A673 (cell line): ENCODE data around the gene MEI4. TPM values are rescaled to one million over a fixed set of nuclear protein-coding genes. Genes with fewer than 3 reads are reported as not detected.

Source experiments
- BruUV-seq: library from RNA; stranded (reverse); fragments of 400-500 nt; replicated peaks from 2 replicates; lab custom pipeline; 2021; lab: Mats Ljungman, UMichigan
- CTCF ChIA-PET: fragments of 300-600 bp; sonication (Branson Sonifier 250); formaldehyde crosslinking; loops from one replicate; lab custom pipeline; 2022; ENCODE audit warnings: antibody characterized with exemption; lab: Charles Lee
- POLR2A ChIA-PET: fragments of 300-600 bp; sonication (Branson Sonifier 250); formaldehyde crosslinking; loops from one replicate; lab custom pipeline; 2022; ENCODE audit warnings: antibody characterized with exemption; ENCODE audit not compliant: low non-redundant PET; lab: Charles Lee
- DNase-seq: peaks from one replicate; pipeline ENCODE4 v3.0.0-alpha.2; 2015; ENCODE audit warnings: low spot score
- H3K27ac ChIP-seq: fragments of 200-600 bp; sonication (generic); 2 replicates; pipeline ENCODE4 v1.5.1; 2016; ENCODE audit warnings: mixed run types, low read depth, mild to moderate bottlenecking, mixed read lengths, antibody characterized with exemption, low read length; ENCODE audit not compliant: poor library complexity, severe bottlenecking
- H3K27me3 ChIP-seq: fragments of 200-600 bp; sonication (generic); replicated peaks from 2 replicates; pipeline ENCODE4 v1.6.1; 2017; ENCODE audit warnings: mixed run types, low read depth, mild to moderate bottlenecking, mixed read lengths, antibody characterized with exemption, low read length; ENCODE audit not compliant: insufficient read depth, poor library complexity
- H3K36me3 ChIP-seq: fragments of 200-600 bp; sonication (generic); 2 replicates; pipeline ENCODE4 v1.6.1; 2016; ENCODE audit warnings: mixed run types, mild to moderate bottlenecking, mixed read lengths, antibody characterized with exemption, low read length; ENCODE audit not compliant: insufficient read depth, poor library complexity, severe bottlenecking
- H3K4me1 ChIP-seq: fragments of 200-600 bp; sonication (generic); 2 replicates; pipeline ENCODE4 v1.6.1; 2017; ENCODE audit warnings: mixed run types, mild to moderate bottlenecking, mixed read lengths, antibody characterized with exemption, low read length; ENCODE audit not compliant: insufficient read depth, poor library complexity, severe bottlenecking
- H3K4me3 ChIP-seq: fragments of 200-600 bp; sonication (generic); 2 replicates; pipeline ENCODE4 v1.5.1; 2016; ENCODE audit warnings: low read depth, mixed run types, mild to moderate bottlenecking, mixed read lengths, low read length; ENCODE audit not compliant: poor library complexity, severe bottlenecking
- H3K9me3 ChIP-seq: fragments of 200-600 bp; sonication (generic); 2 replicates; pipeline ENCODE4 v1.6.1; 2016; ENCODE audit warnings: mixed run types, low read depth, mild to moderate bottlenecking, mixed read lengths, antibody characterized with exemption, low read length; ENCODE audit not compliant: poor library complexity, severe bottlenecking
- EZH2 ChIP-seq: fragments of 200-600 bp; sonication (generic); IDR thresholded peaks from 2 replicates; pipeline ENCODE4 v1.6.1; 2017; ENCODE audit warnings: borderline replicate concordance, low read depth, mild to moderate bottlenecking, mixed read lengths, antibody characterized with exemption, low read length; ENCODE audit not compliant: poor library complexity, severe bottlenecking
- intact Hi-C: fragments of 100-400 bp; cut with micrococcal nuclease; formaldehyde crosslinking; loops from one replicate; pipeline ENCODE4 v1.10.0; 2022; ENCODE audit not compliant: unreplicated experiment
- total RNA-seq: library from RNA; stranded (reverse); gene quantifications from 2 replicates; pipeline ENCODE4 v1.2.3, GENCODE V29; 2021
- TF ChIP-seq, protein P1 (sequence below): fragments of 300-800, 200-600 bp; sonication (generic); conservative IDR thresholded peaks from 2 replicates; pipeline ENCODE4 v1.5.1; 2017; ENCODE audit warnings: low read depth, mild to moderate bottlenecking, antibody characterized with exemption, low read length, moderate library complexity, mixed read lengths

Gene MEI4
- total RNA-seq, 1 experiment from 2014 or later: not detected

DNA sequence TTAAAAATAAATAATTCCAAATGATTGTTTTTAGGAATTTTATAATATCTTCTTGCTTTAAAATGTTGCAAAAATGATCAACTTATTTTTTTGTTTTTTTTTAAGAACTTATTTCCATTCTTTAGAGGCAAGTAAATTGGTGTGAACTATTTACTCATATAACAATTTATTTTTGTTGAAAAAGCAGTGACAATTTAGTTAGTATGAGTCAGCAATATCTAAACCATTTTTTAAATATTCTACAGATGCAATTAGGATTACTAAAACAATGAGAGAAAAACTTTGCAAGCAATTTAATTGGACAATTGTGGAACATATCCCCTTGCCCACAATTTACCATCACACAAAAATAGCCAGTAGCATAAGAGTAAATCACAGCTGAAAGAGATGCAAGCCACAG is 319.5 kb downstream of the MEI4 start:
- BruUV-seq: no TSS peak
- no peak for DNase-seq
- TF ChIP-seq, protein P1, sequence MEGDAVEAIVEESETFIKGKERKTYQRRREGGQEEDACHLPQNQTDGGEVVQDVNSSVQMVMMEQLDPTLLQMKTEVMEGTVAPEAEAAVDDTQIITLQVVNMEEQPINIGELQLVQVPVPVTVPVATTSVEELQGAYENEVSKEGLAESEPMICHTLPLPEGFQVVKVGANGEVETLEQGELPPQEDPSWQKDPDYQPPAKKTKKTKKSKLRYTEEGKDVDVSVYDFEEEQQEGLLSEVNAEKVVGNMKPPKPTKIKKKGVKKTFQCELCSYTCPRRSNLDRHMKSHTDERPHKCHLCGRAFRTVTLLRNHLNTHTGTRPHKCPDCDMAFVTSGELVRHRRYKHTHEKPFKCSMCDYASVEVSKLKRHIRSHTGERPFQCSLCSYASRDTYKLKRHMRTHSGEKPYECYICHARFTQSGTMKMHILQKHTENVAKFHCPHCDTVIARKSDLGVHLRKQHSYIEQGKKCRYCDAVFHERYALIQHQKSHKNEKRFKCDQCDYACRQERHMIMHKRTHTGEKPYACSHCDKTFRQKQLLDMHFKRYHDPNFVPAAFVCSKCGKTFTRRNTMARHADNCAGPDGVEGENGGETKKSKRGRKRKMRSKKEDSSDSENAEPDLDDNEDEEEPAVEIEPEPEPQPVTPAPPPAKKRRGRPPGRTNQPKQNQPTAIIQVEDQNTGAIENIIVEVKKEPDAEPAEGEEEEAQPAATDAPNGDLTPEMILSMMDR: no peak
- TF ChIP-seq EZH2: no peak
- Histone ChIP-seq H3K36me3 (no peaks in the 10 kb centered on the region), H3K9me3 (peaks cover 43% of the 10 kb centered on the region), H3K4me3 (no peak overlapping the region), H3K27me3 (no peaks in the 10 kb centered on the region), H3K27ac (no peak overlapping the region), H3K4me1 (no peaks in the 10 kb centered on the region)
- CTCF ChIA-PET: no interaction called here
- intact Hi-C loops: no loop called here
- POLR2A ChIA-PET: no interaction called here

Other genes with a start within 250 kb of the MEI4 start
- gene HTR1B, start 189.5 kb upstream of the MEI4 start, total RNA-seq: not detected in 2 replicates